Measurements from ENCODE around the gene ACSS3.

Gene ACSS3

DNA sequence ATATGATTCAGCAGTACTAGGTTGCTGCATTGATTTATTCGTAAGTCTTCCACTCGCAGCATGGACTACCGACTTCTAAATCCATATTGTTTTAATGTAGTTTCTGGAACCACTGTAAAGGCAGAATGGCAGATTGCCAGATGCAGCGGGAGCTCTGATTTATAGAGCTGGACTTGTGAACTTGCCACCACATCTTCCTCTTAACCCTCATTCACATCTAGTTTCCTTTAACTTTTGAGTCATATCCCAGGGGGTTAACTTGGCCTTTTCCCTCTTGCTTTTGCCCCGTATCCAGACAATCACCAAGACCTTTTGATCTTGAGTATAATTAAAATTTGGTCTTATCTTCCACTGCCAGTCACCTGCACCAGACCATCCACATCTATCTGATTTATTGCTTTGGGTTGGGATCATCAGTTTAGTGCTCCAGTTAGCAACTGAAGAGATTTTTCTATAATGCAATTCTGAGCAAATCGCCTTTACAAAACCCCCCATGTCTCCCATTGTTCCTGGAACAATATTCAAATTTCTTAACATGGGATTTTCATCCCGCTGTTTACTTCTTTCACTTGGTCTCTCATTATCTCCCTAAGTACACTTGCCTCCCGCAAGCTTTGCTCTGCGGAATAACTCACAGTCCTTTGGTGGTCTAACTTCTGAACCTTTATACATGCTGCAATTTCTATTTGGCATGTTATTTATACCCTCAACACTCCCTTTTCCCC, 130.5 kb downstream of the ACSS3 start:
- TF ChIP-seq POLR2AphosphoS5 (IDR thresholded peaks at IDR 0.05; ENCODE audit: low read depth, low read length) (no peak), FOXP2 (optimal IDR thresholded peaks at IDR 0.05; ENCODE audit: borderline replicate concordance, extremely low read depth, extremely low read length, insufficient read depth) (no peak), TAF1 (IDR thresholded peaks at IDR 0.05; ENCODE audit: borderline replicate concordance, insufficient read depth, low read length) (no peak), SIN3A (IDR thresholded peaks at IDR 0.05; ENCODE audit: borderline replicate concordance, insufficient read depth, low read length) (no peak)

DNA sequence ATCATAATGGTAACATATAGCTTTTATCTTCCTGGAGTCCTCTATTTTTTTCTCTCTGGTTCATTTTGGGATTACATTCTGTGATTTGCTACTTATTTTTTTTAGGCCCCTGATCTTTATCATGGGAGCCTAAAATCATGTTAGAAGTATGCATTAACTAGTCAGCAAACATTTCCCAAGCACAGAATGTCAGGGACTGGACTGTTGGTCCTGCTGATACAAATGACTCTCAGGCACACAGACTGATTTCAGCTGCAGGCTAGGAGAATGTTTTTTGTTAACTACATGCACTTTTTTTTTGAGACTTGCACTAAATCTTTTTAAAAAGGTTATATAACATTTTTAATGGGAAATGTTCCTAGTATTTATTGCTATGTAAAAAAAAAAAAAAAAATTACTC, 131.1 kb downstream of the ACSS3 start:
- TF ChIP-seq POLR2AphosphoS5 (IDR thresholded peaks at IDR 0.05; ENCODE audit: low read depth, low read length): no peak
- TF ChIP-seq SIN3A (IDR thresholded peaks at IDR 0.05; ENCODE audit: borderline replicate concordance, insufficient read depth, low read length): no peak
- no peak for TF ChIP-seq TAF1 (IDR thresholded peaks at IDR 0.05; ENCODE audit: borderline replicate concordance, insufficient read depth, low read length)
- TF ChIP-seq, protein P1, sequence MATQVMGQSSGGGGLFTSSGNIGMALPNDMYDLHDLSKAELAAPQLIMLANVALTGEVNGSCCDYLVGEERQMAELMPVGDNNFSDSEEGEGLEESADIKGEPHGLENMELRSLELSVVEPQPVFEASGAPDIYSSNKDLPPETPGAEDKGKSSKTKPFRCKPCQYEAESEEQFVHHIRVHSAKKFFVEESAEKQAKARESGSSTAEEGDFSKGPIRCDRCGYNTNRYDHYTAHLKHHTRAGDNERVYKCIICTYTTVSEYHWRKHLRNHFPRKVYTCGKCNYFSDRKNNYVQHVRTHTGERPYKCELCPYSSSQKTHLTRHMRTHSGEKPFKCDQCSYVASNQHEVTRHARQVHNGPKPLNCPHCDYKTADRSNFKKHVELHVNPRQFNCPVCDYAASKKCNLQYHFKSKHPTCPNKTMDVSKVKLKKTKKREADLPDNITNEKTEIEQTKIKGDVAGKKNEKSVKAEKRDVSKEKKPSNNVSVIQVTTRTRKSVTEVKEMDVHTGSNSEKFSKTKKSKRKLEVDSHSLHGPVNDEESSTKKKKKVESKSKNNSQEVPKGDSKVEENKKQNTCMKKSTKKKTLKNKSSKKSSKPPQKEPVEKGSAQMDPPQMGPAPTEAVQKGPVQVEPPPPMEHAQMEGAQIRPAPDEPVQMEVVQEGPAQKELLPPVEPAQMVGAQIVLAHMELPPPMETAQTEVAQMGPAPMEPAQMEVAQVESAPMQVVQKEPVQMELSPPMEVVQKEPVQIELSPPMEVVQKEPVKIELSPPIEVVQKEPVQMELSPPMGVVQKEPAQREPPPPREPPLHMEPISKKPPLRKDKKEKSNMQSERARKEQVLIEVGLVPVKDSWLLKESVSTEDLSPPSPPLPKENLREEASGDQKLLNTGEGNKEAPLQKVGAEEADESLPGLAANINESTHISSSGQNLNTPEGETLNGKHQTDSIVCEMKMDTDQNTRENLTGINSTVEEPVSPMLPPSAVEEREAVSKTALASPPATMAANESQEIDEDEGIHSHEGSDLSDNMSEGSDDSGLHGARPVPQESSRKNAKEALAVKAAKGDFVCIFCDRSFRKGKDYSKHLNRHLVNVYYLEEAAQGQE (IDR thresholded peaks at IDR 0.05; ENCODE audit: insufficient read depth in 1 of 2, low read depth in 2 of 2, low read length in 2 of 2): no peak
- TF ChIP-seq FOXP2 (optimal IDR thresholded peaks at IDR 0.05; ENCODE audit: borderline replicate concordance, extremely low read depth, extremely low read length, insufficient read depth): no peak

DNA sequence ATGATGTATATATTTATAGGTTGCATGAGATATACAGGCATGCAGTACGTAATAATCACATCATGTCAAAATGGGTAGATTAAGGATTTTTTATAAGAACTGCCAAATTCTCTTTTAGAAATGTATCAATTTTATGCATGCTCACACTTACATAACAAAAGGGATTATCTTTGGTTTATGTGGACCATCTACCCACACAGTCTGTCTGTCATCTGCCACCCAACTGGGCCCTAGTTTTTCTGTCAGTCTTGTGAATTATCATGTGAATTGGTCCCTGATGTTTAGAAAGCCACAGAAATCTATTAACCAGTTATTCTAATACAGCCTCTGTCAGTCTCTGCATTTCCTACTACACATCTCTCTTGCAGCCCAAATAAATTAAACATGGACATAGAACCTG, 133.4 kb downstream of the ACSS3 start:
- no peak for TF ChIP-seq POLR2AphosphoS5 (IDR thresholded peaks at IDR 0.05; ENCODE audit: low read depth, low read length)

DNA sequence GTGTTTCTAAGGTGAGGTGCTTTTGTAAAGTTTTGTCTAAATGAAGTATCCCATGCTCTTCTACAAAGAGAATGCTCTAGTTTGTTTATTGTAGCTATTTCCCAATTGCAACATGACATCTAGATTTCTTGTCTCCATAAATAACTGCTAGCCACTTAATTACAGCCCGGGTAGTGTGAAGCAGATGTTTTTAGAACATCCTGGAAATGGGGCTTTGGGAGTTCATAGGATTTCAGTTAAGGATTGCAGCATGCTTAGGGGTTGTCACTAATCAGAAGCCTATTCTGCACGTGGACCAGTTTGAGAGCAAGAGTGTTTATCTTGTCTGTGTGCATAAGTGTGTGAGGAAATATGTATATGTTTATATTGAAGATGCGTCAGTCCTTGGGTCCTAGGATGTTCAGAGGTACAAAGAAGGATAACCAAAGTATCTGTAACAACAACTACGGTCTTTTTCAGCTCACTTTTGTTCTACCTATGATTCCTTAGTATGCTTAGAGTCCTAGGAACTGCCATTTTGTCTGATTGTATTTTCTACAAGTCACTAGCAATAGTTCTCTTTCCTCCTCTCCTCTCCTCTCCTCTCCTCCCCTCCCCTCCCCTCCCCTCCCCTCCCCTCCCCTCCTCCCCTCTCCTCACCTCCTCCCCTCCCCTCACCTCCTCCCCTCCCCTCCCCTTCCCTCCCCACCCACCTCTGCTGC, 135.3 kb downstream of the ACSS3 start:
- TF ChIP-seq, protein P1 (IDR thresholded peaks at IDR 0.05; ENCODE audit: insufficient read depth in 1 of 2, low read depth in 2 of 2, low read length in 2 of 2): no peak
- no peak for TF ChIP-seq FOXP2 (optimal IDR thresholded peaks at IDR 0.05; ENCODE audit: borderline replicate concordance, extremely low read depth, extremely low read length, insufficient read depth)
- TF ChIP-seq POLR2AphosphoS5 (IDR thresholded peaks at IDR 0.05; ENCODE audit: low read depth, low read length): no peak
- TF ChIP-seq SIN3A (IDR thresholded peaks at IDR 0.05; ENCODE audit: borderline replicate concordance, insufficient read depth, low read length): no peak
- TF ChIP-seq TAF1 (IDR thresholded peaks at IDR 0.05; ENCODE audit: borderline replicate concordance, insufficient read depth, low read length): no peak

DNA sequence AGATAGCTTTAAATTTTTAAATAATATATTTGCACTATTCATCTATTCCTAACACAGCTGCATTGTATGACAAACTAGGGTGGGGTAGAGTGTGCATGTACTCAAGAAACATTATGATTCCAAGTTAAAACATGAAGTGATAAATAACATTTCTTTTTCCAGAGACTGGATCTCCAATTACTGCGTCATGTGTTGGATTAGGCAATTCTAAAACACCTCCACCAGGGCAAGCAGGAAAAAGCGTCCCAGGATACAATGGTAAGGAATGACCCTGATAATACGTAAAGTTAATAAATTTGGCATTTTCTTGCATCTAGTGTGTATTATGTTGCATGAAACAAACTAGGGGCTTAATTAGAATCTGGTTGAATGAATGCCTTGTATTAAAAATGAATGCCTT, 138.9 kb downstream of the ACSS3 start:
- TF ChIP-seq, protein P1 (IDR thresholded peaks at IDR 0.05; ENCODE audit: insufficient read depth in 1 of 2, low read depth in 2 of 2, low read length in 2 of 2): no peak
- no peak for TF ChIP-seq POLR2AphosphoS5 (IDR thresholded peaks at IDR 0.05; ENCODE audit: low read depth, low read length)
- TF ChIP-seq SIN3A (IDR thresholded peaks at IDR 0.05; ENCODE audit: borderline replicate concordance, insufficient read depth, low read length): no peak
- TF ChIP-seq TAF1 (IDR thresholded peaks at IDR 0.05; ENCODE audit: borderline replicate concordance, insufficient read depth, low read length): no peak
- TF ChIP-seq FOXP2 (optimal IDR thresholded peaks at IDR 0.05; ENCODE audit: borderline replicate concordance, extremely low read depth, extremely low read length, insufficient read depth): no peak

DNA sequence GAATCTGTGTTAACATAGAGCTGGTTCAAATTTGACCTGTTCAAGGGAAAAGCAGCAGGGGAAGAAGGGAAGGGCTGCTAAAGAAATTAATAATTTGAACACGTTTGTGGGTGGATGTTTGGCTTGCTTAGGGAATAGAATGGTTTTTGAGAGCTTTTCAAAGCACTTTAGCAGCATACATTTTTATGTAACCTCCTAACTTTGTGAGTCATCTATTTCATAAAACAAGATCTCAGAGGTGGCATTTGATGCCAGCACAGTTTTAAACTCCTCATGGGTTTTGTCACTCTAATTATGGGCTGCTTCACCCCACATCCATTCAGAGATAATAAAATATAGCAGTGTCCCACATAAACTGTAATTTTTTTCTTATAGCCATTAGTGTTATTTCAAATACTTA, 143.8 kb downstream of the ACSS3 start:
- TF ChIP-seq, protein P1 (IDR thresholded peaks at IDR 0.05; ENCODE audit: insufficient read depth in 1 of 2, low read depth in 2 of 2, low read length in 2 of 2): no peak
- TF ChIP-seq FOXP2 (optimal IDR thresholded peaks at IDR 0.05; ENCODE audit: borderline replicate concordance, extremely low read depth, extremely low read length, insufficient read depth) (no peak), SIN3A (IDR thresholded peaks at IDR 0.05; ENCODE audit: borderline replicate concordance, insufficient read depth, low read length) (no peak), TAF1 (IDR thresholded peaks at IDR 0.05; ENCODE audit: borderline replicate concordance, insufficient read depth, low read length) (no peak), POLR2AphosphoS5 (IDR thresholded peaks at IDR 0.05; ENCODE audit: low read depth, low read length) (no peak)

All from PFSK-1 (cell line).